Measurements from ENCODE around the gene GNA12. TPM values are rescaled to one million over a fixed set of nuclear protein-coding genes. Genes with fewer than 3 reads are reported as not detected.

The GNA12 gene
- total and polyA plus RNA-seq, 9 of the 15 experiments (the other 6 are each of a cell fraction or from before 2014, with no cell fraction given), result 0.65 to 32.7 (median 9.6) TPM

- peak; percentile 48; the same call in 1 of the 2 replicates for TF ChIP-seq MAX (CRISPR knock-in tag; IDR thresholded peaks at IDR 0.05)
- no peak for TF ChIP-seq ZNF75A (CRISPR knock-in tag; IDR thresholded peaks at IDR 0.05)
- TF ChIP-seq BCOR (IDR thresholded peaks at IDR 0.05), result peak; percentile 27; the same call in 1 of the 2 replicates
- TF ChIP-seq HNRNPUL1 (IDR thresholded peaks at IDR 0.05; ENCODE audit: low read length), result no peak
- peak; percentile 86 for TF ChIP-seq MYC (IDR thresholded peaks at IDR 0.05; ENCODE audit: low read depth, low read length)
- no peak for TF ChIP-seq MYC (CRISPR knock-in tag; IDR thresholded peaks at IDR 0.05; ENCODE audit: borderline replicate concordance, low read depth)
- 0 out of 2 replicates have a peak, but pooled peaks have one; percentile 29 for TF ChIP-seq ARID1B (IDR thresholded peaks at IDR 0.05)
- TF ChIP-seq NFIC (IDR thresholded peaks at IDR 0.05), result peak; percentile 47; the same call in 1 of the 2 replicates
- peak; percentile 89 for TF ChIP-seq SMC3 (conservative IDR thresholded peaks at IDR 0.05; ENCODE audit: insufficient read depth, low read depth, low read length)
- no peak for TF ChIP-seq HEY1 (CRISPR knock-in tag; IDR thresholded peaks at IDR 0.05; ENCODE audit: borderline replicate concordance)
- TF ChIP-seq HLTF (IDR thresholded peaks at IDR 0.05), result peak; percentile 55; the same call in 1 of the 2 replicates
- TF ChIP-seq ZNF511 (CRISPR knock-in tag; IDR thresholded peaks at IDR 0.05), result no peak
- 0 out of 2 replicates have a peak, but pooled peaks have one; percentile 24 for TF ChIP-seq MGA (IDR thresholded peaks at IDR 0.05)
- no peak for TF ChIP-seq ZNF282 (CRISPR knock-in tag; IDR thresholded peaks at IDR 0.05)
- no peak for TF ChIP-seq RCOR1 (IDR thresholded peaks at IDR 0.05; ENCODE audit: borderline replicate concordance in 1 of 2, low read depth in 2 of 2, low read length in 2 of 2)
- no peak for TF ChIP-seq RUNX1 (IDR thresholded peaks at IDR 0.05; ENCODE audit: low read depth)
- TF ChIP-seq SNRNP70 (optimal IDR thresholded peaks at IDR 0.05; ENCODE audit: low read depth, low read length), result no peak
- TF ChIP-seq ARNT (IDR thresholded peaks at IDR 0.05), result peak in 1 of 2 experiments; percentile 76; a peak in 1 of 4 replicates
- peak; percentile 98 for TF ChIP-seq BHLHE40 (IDR thresholded peaks at IDR 0.05; ENCODE audit: low read length)
Observed at GRCh38 chr7:2886900-2887299, 42.8 kb upstream of the GNA12 start (continued).

All from K562 (cell line).